Spleen (tissue), 11 donors: ENCODE measurements around the gene NUMB. TPM values are rescaled to one million over a fixed set of nuclear protein-coding genes. Genes with fewer than 3 reads are reported as not detected.
A peak's percentile ranks its signal among the peaks of the same experiment; 100 is the strongest.

Experiments
- DNase-seq: peaks from one replicate; pipeline ENCODE4 v3.0.0-alpha.2; 2020
- H3K27ac ChIP-seq, 8 donors: fragments of 200-600 bp; sonication (generic) in 7 of 8; 1 replicate in 4 of 8; 2 replicates in 4 of 8; pipeline versions ENCODE4 v1.5.0 to v1.8.0; 2016 to 2021; ENCODE audit warnings: inconsistent platforms in 4 of 8, mild to moderate bottlenecking in 4 of 8, moderate library complexity in 1 of 8
- H3K27me3 ChIP-seq, 7 donors: fragments of 200-600 bp; sonication (generic) in 6 of 7; replicated peaks in 1 of 7; 1 replicate in 4 of 7; 2 replicates in 3 of 7; pipeline versions ENCODE4 v1.5.0 to v1.8.0; 2016 to 2021; ENCODE audit warnings: inconsistent platforms in 3 of 7, mild to moderate bottlenecking in 1 of 7
- H3K36me3 ChIP-seq, 6 donors: fragments of 200-600 bp; sonication (generic) in 5 of 6; 1 replicate in 4 of 6; 2 replicates in 2 of 6; pipeline versions ENCODE4 v1.5.0 to v1.8.0; 2016 to 2021; ENCODE audit warnings: inconsistent platforms in 2 of 6
- H3K4me1 ChIP-seq, 6 donors: fragments of 200-600 bp; sonication (generic) in 5 of 6; 1 replicate in 3 of 6; 2 replicates in 3 of 6; pipeline versions ENCODE4 v1.5.0 to v1.8.0; 2016 to 2021; ENCODE audit warnings: inconsistent platforms in 3 of 6
- H3K4me3 ChIP-seq, 8 donors: fragments of 200-600 bp; sonication (generic) in 7 of 8; 1 replicate in 4 of 8; 2 replicates in 4 of 8; pipeline versions ENCODE4 v1.5.0 to v1.8.0; 2016 to 2021; ENCODE audit warnings: inconsistent platforms in 4 of 8, mild to moderate bottlenecking in 4 of 8, moderate library complexity in 2 of 8
- H3K9me3 ChIP-seq, 8 donors: fragments of 200-600 bp; sonication (generic) in 7 of 8; 1 replicate in 4 of 8; 2 replicates in 4 of 8; pipeline versions ENCODE4 v1.5.0 to v1.8.0; 2016 to 2021; ENCODE audit warnings: inconsistent platforms in 4 of 8
- POLR2A ChIP-seq, 3 donors: fragments of 450-650 bp; IDR thresholded peaks; one replicate each; pipeline ENCODE4 v1.5.1; 2017; ENCODE audit warnings: antibody characterized with exemption in 3 of 3, mild to moderate bottlenecking in 1 of 3
- POLR2AphosphoS5 ChIP-seq, 3 donors: sonication (generic); formaldehyde crosslinking; IDR thresholded peaks; one replicate each; pipeline ENCODE4 v1.5.1; 2017; ENCODE audit warnings: antibody characterized with exemption in 3 of 3
- WGBS, 5 donors: extraction: QIAGEN DNeasy Blood & Tissue Kit in 3 of 5; methylation state at CpG; one replicate each; pipeline versions ENCODE4 v1.1.5 to v1.1.7; 2013 to 2018; 5-methylcytosine and 5-hydroxymethylcytosine counted together
- intact Hi-C: fragments of 100-400 bp; cut with DNase I; formaldehyde crosslinking; loops from one replicate; pipeline ENCODE4 v1.15.0; 2023; ENCODE audit warnings: low total_unique reads
- polyA plus RNA-seq, 3 donors: library from polyadenylated mRNA; stranded (reverse); fragments of 200-250 nt; gene quantifications; one replicate each; pipeline ENCODE4 v1.2.1, GENCODE V29; 2013
- total RNA-seq, 7 donors: library from RNA; depleted of rRNA in 3 of 7; stranded (reverse); fragments of >200 nt in 3 of 7; fragmentation: NEBNext Ultra II Directional in 4 of 7; extraction: Animal tissue kit (Norgen Biotek cat#: 25700) in 4 of 7; gene quantifications; one replicate each; pipeline versions ENCODE4 v1.1.0 to v1.2.1, GENCODE V29; 2016 to 2021
- TF ChIP-seq, protein P1 (sequence below), 11 experiments: fragments of 200-600 bp in 7 of 11; fragments of 450-650 bp in 4 of 11; sonication (generic) in 4 of 11; IDR thresholded peaks in 8 of 11; conservative IDR thresholded peaks in 3 of 11; 1 replicate in 7 of 11; 2 replicates in 4 of 11; pipeline versions ENCODE4 v1.4.0 to v1.8.0; 2016 to 2021; ENCODE audit warnings: antibody characterized with exemption in 11 of 11, inconsistent platforms in 4 of 11, mild to moderate bottlenecking in 1 of 11
- donor health status: healthy with polysubstance abuse.
- donor health status: DM: no; HTN: no; CAD: no; lungs with moderate emphysema.
- donor health status: DM: no; HTN: no; CAD: no.
- donor health status: Bipolar disorder and iron deficiency.
- donor health status: healthy.
- donor health status: DM: no; HTN: no; CAD: no.
- donor health status: DM: yes; HTN: yes; CAD: no.

NUMB gene
- total and polyA plus RNA-seq, 10 donors = 19.8 to 165 (median 92.9) TPM

DNA sequence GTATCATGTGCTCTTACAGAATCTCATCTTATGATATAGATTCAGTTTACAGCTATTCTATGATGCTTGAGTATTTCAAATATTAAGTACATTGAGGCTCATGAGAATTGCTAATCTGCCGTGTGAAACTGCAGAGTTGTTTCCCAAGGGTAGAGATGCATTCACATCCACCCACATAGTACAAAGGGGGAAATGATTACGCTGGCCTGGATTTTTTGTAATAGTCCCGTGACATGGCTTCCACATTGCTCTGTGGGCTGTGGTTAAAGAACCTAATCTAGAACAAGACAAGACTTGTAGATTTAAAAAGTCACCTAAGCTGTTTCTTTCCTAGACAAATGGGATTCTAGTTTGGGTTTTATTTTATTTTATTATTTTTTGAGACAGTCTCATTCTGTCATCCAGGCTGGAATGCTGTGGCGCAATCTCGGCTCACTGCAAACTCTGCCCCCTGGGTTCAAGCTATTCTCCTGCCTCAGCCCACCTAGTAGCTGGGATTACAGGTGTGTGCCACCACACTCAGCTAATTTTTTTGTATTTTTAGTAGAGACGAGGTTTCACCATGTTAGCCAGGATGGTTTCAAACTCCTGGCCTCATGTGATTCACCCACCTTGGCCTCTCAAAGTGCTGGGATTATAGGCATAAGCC is 19.4 kb upstream of the NUMB start:
- H3K9me3 ChIP-seq = no peaks in the 10 kb centered on the region
- peak overlapping the region in 1 of 8 donors; percentile 35 for H3K27ac ChIP-seq
- no peaks in the 10 kb centered on the region for H3K36me3 ChIP-seq
- WGBS, 5 donors = 60 to 79% (median 69%) methylated on average over 6 of the region's 6 CpGs
- no peak overlapping the region for H3K4me3 ChIP-seq
- TF ChIP-seq POLR2AphosphoS5 (IDR thresholded peaks at IDR 0.05) = no peak
- TF ChIP-seq, protein P1, sequence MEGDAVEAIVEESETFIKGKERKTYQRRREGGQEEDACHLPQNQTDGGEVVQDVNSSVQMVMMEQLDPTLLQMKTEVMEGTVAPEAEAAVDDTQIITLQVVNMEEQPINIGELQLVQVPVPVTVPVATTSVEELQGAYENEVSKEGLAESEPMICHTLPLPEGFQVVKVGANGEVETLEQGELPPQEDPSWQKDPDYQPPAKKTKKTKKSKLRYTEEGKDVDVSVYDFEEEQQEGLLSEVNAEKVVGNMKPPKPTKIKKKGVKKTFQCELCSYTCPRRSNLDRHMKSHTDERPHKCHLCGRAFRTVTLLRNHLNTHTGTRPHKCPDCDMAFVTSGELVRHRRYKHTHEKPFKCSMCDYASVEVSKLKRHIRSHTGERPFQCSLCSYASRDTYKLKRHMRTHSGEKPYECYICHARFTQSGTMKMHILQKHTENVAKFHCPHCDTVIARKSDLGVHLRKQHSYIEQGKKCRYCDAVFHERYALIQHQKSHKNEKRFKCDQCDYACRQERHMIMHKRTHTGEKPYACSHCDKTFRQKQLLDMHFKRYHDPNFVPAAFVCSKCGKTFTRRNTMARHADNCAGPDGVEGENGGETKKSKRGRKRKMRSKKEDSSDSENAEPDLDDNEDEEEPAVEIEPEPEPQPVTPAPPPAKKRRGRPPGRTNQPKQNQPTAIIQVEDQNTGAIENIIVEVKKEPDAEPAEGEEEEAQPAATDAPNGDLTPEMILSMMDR (IDR thresholded peaks at IDR 0.05 in 8 of 11, conservative IDR thresholded peaks at IDR 0.05 in 3 of 11) = no peak
- no peak for TF ChIP-seq POLR2A (IDR thresholded peaks at IDR 0.05)
- intact Hi-C loops = no loop called here
- no peak for DNase-seq
- peaks cover 0 to 12% (median 3%) of the 10 kb centered on the region in 6 donors for H3K4me1 ChIP-seq
- no peaks in the 10 kb centered on the region for H3K27me3 ChIP-seq

DNA sequence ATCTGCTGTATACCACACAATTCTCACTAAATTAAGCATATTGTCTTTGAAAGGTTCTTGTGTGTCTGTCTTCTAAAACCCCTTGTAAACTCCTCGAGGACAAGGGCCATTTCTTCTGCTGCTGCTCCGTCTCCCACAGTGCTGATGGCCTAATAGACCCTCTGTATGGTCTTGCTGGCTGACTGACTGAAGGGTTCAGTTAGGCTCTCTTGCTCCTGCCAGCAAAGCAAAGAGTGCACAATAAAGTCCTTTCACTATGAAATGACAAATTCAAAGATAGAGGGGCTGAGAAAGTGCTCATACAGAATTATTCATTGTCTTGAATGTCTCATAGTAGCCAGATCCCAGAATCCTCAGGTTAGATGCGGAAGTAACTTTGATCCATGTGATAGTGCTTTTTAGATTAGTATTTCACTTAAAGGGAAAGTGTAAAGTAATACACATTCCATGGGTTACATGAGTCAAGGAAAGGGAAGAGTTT is 18.1 kb upstream of the NUMB start:
- Histone ChIP-seq H3K4me3 (no peak overlapping the region), H3K27ac (no peak overlapping the region), H3K4me1 (peaks cover 0 to 22% (median 6%) of the 10 kb centered on the region in 6 donors), H3K9me3 (no peaks in the 10 kb centered on the region), H3K36me3 (no peaks in the 10 kb centered on the region), H3K27me3 (no peaks in the 10 kb centered on the region)
- 72 to 85% (median 76%) methylated on average over 3 of the region's 3 CpGs for WGBS, 5 donors
- intact Hi-C loops = no loop called here
- TF ChIP-seq POLR2AphosphoS5 (IDR thresholded peaks at IDR 0.05) (no peak), POLR2A (IDR thresholded peaks at IDR 0.05) (no peak)
- TF ChIP-seq, protein P1 (IDR thresholded peaks at IDR 0.05 in 8 of 11, conservative IDR thresholded peaks at IDR 0.05 in 3 of 11) = no peak
- DNase-seq = no peak

DNA sequence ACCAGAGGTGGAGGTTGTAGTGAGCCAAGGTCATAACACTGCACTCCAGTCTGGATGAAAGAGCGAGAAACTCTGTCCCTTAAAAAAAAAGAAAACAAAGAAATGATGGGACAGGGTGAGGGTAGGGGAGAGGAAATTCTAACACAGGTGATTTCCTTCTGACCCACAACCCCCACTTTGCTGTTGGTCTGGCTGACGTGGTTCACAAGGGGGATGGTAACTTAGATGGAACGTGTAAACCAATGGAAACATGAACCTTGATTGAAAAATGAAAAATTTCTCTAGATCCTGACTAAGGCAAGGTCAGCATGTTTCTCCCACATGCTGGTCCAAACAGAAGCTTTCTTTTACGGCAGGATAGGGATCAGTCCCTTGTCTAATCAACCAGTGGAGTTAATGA is 16.6 kb upstream of the NUMB start:
- TF ChIP-seq, protein P1 (IDR thresholded peaks at IDR 0.05 in 8 of 11, conservative IDR thresholded peaks at IDR 0.05 in 3 of 11) = no peak
- TF ChIP-seq POLR2AphosphoS5 (IDR thresholded peaks at IDR 0.05) = no peak
- no peak for TF ChIP-seq POLR2A (IDR thresholded peaks at IDR 0.05)
- no peak overlapping the region for H3K4me3 ChIP-seq
- peaks cover 0 to 22% (median 6%) of the 10 kb centered on the region in 6 donors for H3K4me1 ChIP-seq
- intact Hi-C loops = no loop called here
- H3K27me3 ChIP-seq = no peaks in the 10 kb centered on the region
- no peaks in the 10 kb centered on the region for H3K9me3 ChIP-seq
- WGBS, 5 donors = 57 to 64% (median 61%) methylated on average over 4 of the region's 4 CpGs
- no peak overlapping the region for H3K27ac ChIP-seq
- H3K36me3 ChIP-seq = no peaks in the 10 kb centered on the region
- no peak for DNase-seq

DNA sequence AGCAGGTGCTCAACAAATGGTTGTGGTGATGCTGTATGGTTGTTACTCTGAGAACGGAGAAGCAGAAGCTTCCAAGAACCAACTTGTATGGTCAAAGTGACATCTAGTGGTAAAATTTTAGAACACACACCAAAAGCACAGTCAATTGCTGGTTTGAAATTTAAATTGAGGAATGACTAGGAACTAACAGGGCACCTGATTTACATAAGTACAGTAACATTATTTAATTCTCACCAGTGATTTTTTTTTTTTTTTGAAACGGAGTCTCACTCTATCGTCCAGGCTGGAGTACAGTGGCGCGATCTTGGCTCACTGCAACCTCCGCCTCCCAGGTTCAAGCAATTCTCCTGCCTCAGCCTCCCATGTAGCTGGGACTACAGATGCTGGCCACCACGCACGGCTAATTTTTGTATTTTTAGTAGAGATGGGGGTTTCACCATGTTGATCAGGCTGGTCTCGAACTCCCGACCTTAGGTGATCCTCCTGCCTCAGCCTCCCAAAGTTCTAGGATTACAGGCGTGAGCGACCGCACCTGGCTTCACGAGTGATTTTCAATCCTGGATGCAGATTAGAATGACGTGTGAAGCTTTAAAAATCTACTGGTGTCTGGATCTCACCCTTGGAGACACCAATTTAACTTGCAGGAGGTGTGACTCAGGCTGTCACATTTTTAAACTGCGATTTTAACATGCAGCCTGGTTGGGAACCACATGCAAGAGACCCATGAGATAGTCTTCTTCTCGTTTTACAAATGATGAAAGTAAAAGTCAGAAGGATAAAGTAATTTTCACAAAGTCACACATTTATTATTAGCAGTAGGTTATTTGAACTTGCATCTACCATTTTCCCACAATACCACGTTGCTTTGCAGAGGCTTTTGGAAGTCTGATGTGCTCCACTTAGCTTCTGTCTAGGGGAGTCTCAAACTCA is 14.1 kb upstream of the NUMB start:
- DNase-seq = no peak
- intact Hi-C loops = no loop called here
- 59 to 63% (median 61%) methylated on average over 18 of the region's 18 CpGs for WGBS, 5 donors

More for the DNA sequence above, 14.1 kb upstream of the NUMB start:
- Histone ChIP-seq H3K36me3 (no peaks in the 10 kb centered on the region), H3K9me3 (no peaks in the 10 kb centered on the region), H3K27me3 (no peaks in the 10 kb centered on the region), H3K4me3 (no peak overlapping the region), H3K27ac (no peak overlapping the region), H3K4me1 (peaks cover 0 to 22% (median 4%) of the 10 kb centered on the region in 6 donors)
- no peak for TF ChIP-seq POLR2A (IDR thresholded peaks at IDR 0.05)
- TF ChIP-seq POLR2AphosphoS5 (IDR thresholded peaks at IDR 0.05) = no peak
- TF ChIP-seq, protein P1 (IDR thresholded peaks at IDR 0.05 in 8 of 11, conservative IDR thresholded peaks at IDR 0.05 in 3 of 11) = peak; percentile 62 to 90 (median 81)
